ENCODE measurements around the gene PLPPR1. TPM values are rescaled to one million over a fixed set of nuclear protein-coding genes. Genes with fewer than 3 reads are reported as not detected.
A peak's percentile ranks its signal among the peaks of the same experiment; 100 is the strongest.

PLPPR1 gene
- total RNA-seq (not detected), polyA plus RNA-seq (not detected)

- Histone ChIP-seq H3K9me3 (ENCODE audit: control insufficient read depth in 2 of 2, low read length in 2 of 2) (no peaks in the 10 kb centered on the region), H3K4me3 (ENCODE audit: low read depth, low read length) (no peak within 1 kb of the TSS), H3K27me3 (ENCODE audit: control insufficient read depth, insufficient read depth, low read length) (peaks cover 5% of the 10 kb centered on the region), H3K27ac (ENCODE audit: insufficient read depth, low read length, poor library complexity, severe bottlenecking) (no peak within 1 kb of the TSS), H3K4me1 (ENCODE audit: control insufficient read depth, insufficient read depth, low read length, poor library complexity, severe bottlenecking) (no peaks in the 10 kb centered on the region), H3K36me3 (ENCODE audit: control insufficient read depth, insufficient read depth, low read length) (no peaks in the 10 kb centered on the region)
- Mint-ChIP-seq H3K9me3 (peaks cover 0 to 10% (median 0%) of the 10 kb centered on the region in 7 donors), H3K4me1 (peaks cover 0 to 2% (median 0%) of the 10 kb centered on the region in 4 donors), H3K36me3 (no peaks in the 10 kb centered on the region), H3K27ac (no peak within 1 kb of the TSS), H3K4me3 (no peak within 1 kb of the TSS), H3K27me3 (peaks cover 30% of the 10 kb centered on the region)
- ATAC-seq (ENCODE audit: low read depth in 2 of 2) (no peak), DNase-seq (peak in 1 of 3 donors; percentile 1)
Measured at GRCh38 chr9:101028346-101029314, at the start of gene PLPPR1. Gene PLPPR1 (plus strand): TSS chr9:101028727.

- DNase-seq (no peak), ATAC-seq (ENCODE audit: low read depth in 2 of 2) (no peak)
- no peak overlapping the region for H3K27ac Mint-ChIP-seq
- no peaks in the 10 kb centered on the region for H3K27me3 ChIP-seq (ENCODE audit: control insufficient read depth, insufficient read depth, low read length)
- no peaks in the 10 kb centered on the region for H3K4me1 ChIP-seq (ENCODE audit: control insufficient read depth, insufficient read depth, low read length, poor library complexity, severe bottlenecking)
- H3K9me3 Mint-ChIP-seq = peaks cover 0 to 2% (median 0%) of the 10 kb centered on the region in 7 donors
- no peaks in the 10 kb centered on the region for H3K27me3 Mint-ChIP-seq
- no peaks in the 10 kb centered on the region for H3K9me3 ChIP-seq (ENCODE audit: control insufficient read depth in 2 of 2, low read length in 2 of 2)
- H3K36me3 ChIP-seq (ENCODE audit: control insufficient read depth, insufficient read depth, low read length) = no peaks in the 10 kb centered on the region
- no peaks in the 10 kb centered on the region for H3K4me1 Mint-ChIP-seq
- no peaks in the 10 kb centered on the region for H3K36me3 Mint-ChIP-seq
- H3K4me3 ChIP-seq (ENCODE audit: low read depth, low read length) = no peak overlapping the region
- H3K4me3 Mint-ChIP-seq = no peak overlapping the region
- no peak overlapping the region for H3K27ac ChIP-seq (ENCODE audit: insufficient read depth, low read length, poor library complexity, severe bottlenecking)
Measured at GRCh38 chr9:100989731-100990130, 38.8 kb upstream of the PLPPR1 start.

GRCh38 chr9:100990605-100991381, 37.7 kb upstream of the PLPPR1 start:
- Mint-ChIP-seq H3K4me1 (no peaks in the 10 kb centered on the region), H3K27me3 (no peaks in the 10 kb centered on the region), H3K9me3 (peaks cover 0 to 2% (median 0%) of the 10 kb centered on the region in 7 donors), H3K4me3 (no peak overlapping the region), H3K27ac (no peak overlapping the region), H3K36me3 (no peaks in the 10 kb centered on the region)
- no peaks in the 10 kb centered on the region for H3K9me3 ChIP-seq (ENCODE audit: control insufficient read depth in 2 of 2, low read length in 2 of 2)
- DNase-seq (no peak), ATAC-seq (ENCODE audit: low read depth in 2 of 2) (no peak)
- H3K4me1 ChIP-seq (ENCODE audit: control insufficient read depth, insufficient read depth, low read length, poor library complexity, severe bottlenecking) = no peaks in the 10 kb centered on the region
- H3K36me3 ChIP-seq (ENCODE audit: control insufficient read depth, insufficient read depth, low read length) = no peaks in the 10 kb centered on the region
- no peaks in the 10 kb centered on the region for H3K27me3 ChIP-seq (ENCODE audit: control insufficient read depth, insufficient read depth, low read length)
- no peak overlapping the region for H3K27ac ChIP-seq (ENCODE audit: insufficient read depth, low read length, poor library complexity, severe bottlenecking)
- H3K4me3 ChIP-seq (ENCODE audit: low read depth, low read length) = no peak overlapping the region

DNA sequence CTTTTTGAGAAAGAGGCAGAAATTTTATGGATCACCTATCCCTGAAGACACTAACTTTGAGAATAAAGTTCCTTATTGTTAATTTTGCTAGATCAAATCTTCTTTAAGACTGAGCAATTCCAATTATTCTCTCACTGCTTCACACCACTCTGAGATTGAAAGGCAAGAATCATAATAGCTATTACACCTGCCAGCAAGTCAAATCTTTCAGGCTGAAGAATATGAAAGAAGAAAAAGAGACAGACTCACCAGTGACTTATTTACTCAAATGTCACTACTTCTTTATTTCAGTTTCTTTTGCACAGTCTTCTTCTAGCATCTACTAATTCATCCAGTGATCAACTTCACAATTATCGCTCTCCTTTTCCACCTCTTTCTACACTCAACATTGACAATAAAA, 35.9 kb upstream of the PLPPR1 start:
- Histone ChIP-seq H3K9me3 (ENCODE audit: control insufficient read depth in 2 of 2, low read length in 2 of 2) (no peaks in the 10 kb centered on the region), H3K4me1 (ENCODE audit: control insufficient read depth, insufficient read depth, low read length, poor library complexity, severe bottlenecking) (no peaks in the 10 kb centered on the region), H3K27me3 (ENCODE audit: control insufficient read depth, insufficient read depth, low read length) (no peaks in the 10 kb centered on the region), H3K27ac (ENCODE audit: insufficient read depth, low read length, poor library complexity, severe bottlenecking) (no peak overlapping the region), H3K4me3 (ENCODE audit: low read depth, low read length) (no peak overlapping the region), H3K36me3 (ENCODE audit: control insufficient read depth, insufficient read depth, low read length) (no peaks in the 10 kb centered on the region)
- DNase-seq = no peak
- Mint-ChIP-seq H3K27me3 (no peaks in the 10 kb centered on the region), H3K9me3 (peaks cover 0 to 2% (median 0%) of the 10 kb centered on the region in 7 donors), H3K4me3 (no peak overlapping the region), H3K4me1 (no peaks in the 10 kb centered on the region), H3K27ac (no peak overlapping the region), H3K36me3 (no peaks in the 10 kb centered on the region)
- no peak for ATAC-seq (ENCODE audit: low read depth in 2 of 2)

- Mint-ChIP-seq H3K27me3 (no peaks in the 10 kb centered on the region), H3K9me3 (peaks cover 0 to 9% (median 2%) of the 10 kb centered on the region in 7 donors), H3K36me3 (no peaks in the 10 kb centered on the region), H3K4me3 (no peak overlapping the region), H3K27ac (no peak overlapping the region), H3K4me1 (no peaks in the 10 kb centered on the region)
- Histone ChIP-seq H3K9me3 (ENCODE audit: control insufficient read depth in 2 of 2, low read length in 2 of 2) (no peaks in the 10 kb centered on the region), H3K27me3 (ENCODE audit: control insufficient read depth, insufficient read depth, low read length) (no peaks in the 10 kb centered on the region), H3K4me3 (ENCODE audit: low read depth, low read length) (no peak overlapping the region), H3K27ac (ENCODE audit: insufficient read depth, low read length, poor library complexity, severe bottlenecking) (no peak overlapping the region), H3K4me1 (ENCODE audit: control insufficient read depth, insufficient read depth, low read length, poor library complexity, severe bottlenecking) (no peaks in the 10 kb centered on the region), H3K36me3 (ENCODE audit: control insufficient read depth, insufficient read depth, low read length) (no peaks in the 10 kb centered on the region)
- ATAC-seq (ENCODE audit: low read depth in 2 of 2) = no peak
- DNase-seq = no peak
Measured at GRCh38 chr9:100999906-101000544, 28.5 kb upstream of the PLPPR1 start.

- H3K4me1 Mint-ChIP-seq = no peaks in the 10 kb centered on the region
- ATAC-seq (ENCODE audit: low read depth in 2 of 2) = no peak
- H3K36me3 Mint-ChIP-seq = no peaks in the 10 kb centered on the region
- H3K27ac Mint-ChIP-seq = no peak overlapping the region
- H3K27me3 ChIP-seq (ENCODE audit: control insufficient read depth, insufficient read depth, low read length) = no peaks in the 10 kb centered on the region
- H3K4me3 Mint-ChIP-seq = no peak overlapping the region
- H3K27ac ChIP-seq (ENCODE audit: insufficient read depth, low read length, poor library complexity, severe bottlenecking) = no peak overlapping the region
- H3K4me1 ChIP-seq (ENCODE audit: control insufficient read depth, insufficient read depth, low read length, poor library complexity, severe bottlenecking) = no peaks in the 10 kb centered on the region
- H3K4me3 ChIP-seq (ENCODE audit: low read depth, low read length) = no peak overlapping the region
- DNase-seq = no peak
- no peaks in the 10 kb centered on the region for H3K27me3 Mint-ChIP-seq
- H3K9me3 ChIP-seq (ENCODE audit: control insufficient read depth in 2 of 2, low read length in 2 of 2) = no peaks in the 10 kb centered on the region
- no peaks in the 10 kb centered on the region for H3K36me3 ChIP-seq (ENCODE audit: control insufficient read depth, insufficient read depth, low read length)
- peaks cover 0 to 9% (median 5%) of the 10 kb centered on the region in 7 donors for H3K9me3 Mint-ChIP-seq
Measured at GRCh38 chr9:101005246-101005645, 23.3 kb upstream of the PLPPR1 start.

- Histone ChIP-seq H3K4me3 (ENCODE audit: low read depth, low read length) (no peak overlapping the region), H3K27ac (ENCODE audit: insufficient read depth, low read length, poor library complexity, severe bottlenecking) (no peak overlapping the region), H3K9me3 (ENCODE audit: control insufficient read depth in 2 of 2, low read length in 2 of 2) (no peaks in the 10 kb centered on the region), H3K36me3 (ENCODE audit: control insufficient read depth, insufficient read depth, low read length) (no peaks in the 10 kb centered on the region), H3K27me3 (ENCODE audit: control insufficient read depth, insufficient read depth, low read length) (no peaks in the 10 kb centered on the region), H3K4me1 (ENCODE audit: control insufficient read depth, insufficient read depth, low read length, poor library complexity, severe bottlenecking) (no peaks in the 10 kb centered on the region)
- H3K36me3 Mint-ChIP-seq = no peaks in the 10 kb centered on the region
- DNase-seq = no peak
- H3K27me3 Mint-ChIP-seq = no peaks in the 10 kb centered on the region
- no peaks in the 10 kb centered on the region for H3K4me1 Mint-ChIP-seq
- no peak overlapping the region for H3K4me3 Mint-ChIP-seq
- H3K27ac Mint-ChIP-seq = no peak overlapping the region
- ATAC-seq (ENCODE audit: low read depth in 2 of 2) = no peak
- peaks cover 0 to 3% (median 0%) of the 10 kb centered on the region in 7 donors for H3K9me3 Mint-ChIP-seq
Measured at GRCh38 chr9:101014566-101014965, 14.0 kb upstream of the PLPPR1 start.
